Mucosa of rectum (tissue), 2 donors: ENCODE data around the gene ZNRF2.

Experiments
- H3K27ac ChIP-seq, 2 donors: one replicate each; pipeline ENCODE4 v1.7.0; 2013; ENCODE audit warnings: inconsistent platforms in 2 of 2, low read depth in 2 of 2, low read length in 2 of 2
- H3K27me3 ChIP-seq, 2 donors: one replicate each; pipeline ENCODE4 v1.7.0; 2013; ENCODE audit warnings: low read length in 2 of 2; ENCODE audit not compliant: control insufficient read depth in 2 of 2, insufficient read depth in 2 of 2
- H3K36me3 ChIP-seq, 2 donors: one replicate each; pipeline ENCODE4 v1.7.0; 2013; ENCODE audit warnings: low read length in 2 of 2; ENCODE audit not compliant: control insufficient read depth in 2 of 2, insufficient read depth in 2 of 2
- H3K4me1 ChIP-seq, 2 donors: one replicate each; pipeline ENCODE4 v1.7.0; 2013; ENCODE audit warnings: low read length in 2 of 2, mild to moderate bottlenecking in 1 of 2; ENCODE audit not compliant: control insufficient read depth in 2 of 2, insufficient read depth in 2 of 2
- H3K4me3 ChIP-seq, 2 donors: one replicate each; pipeline ENCODE4 v1.7.0; 2013; ENCODE audit warnings: low read length in 2 of 2
- H3K9ac ChIP-seq, 2 donors: one replicate each; pipeline ENCODE4 v1.7.0; 2013; ENCODE audit warnings: low read length in 2 of 2, low read depth in 1 of 2, mild to moderate bottlenecking in 1 of 2
- H3K9me3 ChIP-seq, 2 donors: one replicate each; pipeline ENCODE4 v1.7.0; 2013; ENCODE audit warnings: low read length in 2 of 2; ENCODE audit not compliant: control insufficient read depth in 2 of 2
- donor health status: healthy.
- donor health status: Normal muscosa, but diverticular disease.

ZNRF2 gene

DNA sequence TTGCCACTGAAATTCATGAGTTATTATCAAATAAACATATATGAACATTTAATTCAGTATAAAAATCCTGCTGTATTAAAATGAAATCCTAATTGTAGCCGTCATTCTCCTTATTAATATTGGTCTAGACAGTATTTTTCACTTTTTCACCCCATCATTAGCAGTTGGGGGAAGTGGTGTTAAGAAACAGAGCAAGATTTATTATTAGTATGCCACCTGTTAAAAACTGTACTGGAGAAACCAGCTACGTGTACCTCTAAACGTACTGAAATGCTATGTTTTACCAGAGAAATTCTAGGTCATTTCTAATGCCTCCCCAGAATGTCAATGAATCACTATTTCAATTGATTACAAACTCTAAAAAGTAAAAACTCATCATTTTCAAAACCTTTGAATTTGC, 9.8 kb upstream of the ZNRF2 start:
- Histone ChIP-seq H3K36me3 (no peaks in the 10 kb centered on the region), H3K27me3 (no peaks in the 10 kb centered on the region), H3K9ac (no peak overlapping the region), H3K9me3 (no peaks in the 10 kb centered on the region), H3K4me3 (no peak overlapping the region), H3K27ac (no peak overlapping the region), H3K4me1 (peaks cover 4 to 12% of the 10 kb centered on the region in 2 donors)

GRCh38 chr7:30276203-30276900, 8.0 kb upstream of the ZNRF2 start:
- Histone ChIP-seq H3K27me3 (no peaks in the 10 kb centered on the region), H3K9ac (no peak overlapping the region), H3K4me3 (no peak overlapping the region), H3K27ac (no peak overlapping the region), H3K36me3 (no peaks in the 10 kb centered on the region), H3K9me3 (no peaks in the 10 kb centered on the region), H3K4me1 (peaks cover 5 to 16% of the 10 kb centered on the region in 2 donors)

DNA sequence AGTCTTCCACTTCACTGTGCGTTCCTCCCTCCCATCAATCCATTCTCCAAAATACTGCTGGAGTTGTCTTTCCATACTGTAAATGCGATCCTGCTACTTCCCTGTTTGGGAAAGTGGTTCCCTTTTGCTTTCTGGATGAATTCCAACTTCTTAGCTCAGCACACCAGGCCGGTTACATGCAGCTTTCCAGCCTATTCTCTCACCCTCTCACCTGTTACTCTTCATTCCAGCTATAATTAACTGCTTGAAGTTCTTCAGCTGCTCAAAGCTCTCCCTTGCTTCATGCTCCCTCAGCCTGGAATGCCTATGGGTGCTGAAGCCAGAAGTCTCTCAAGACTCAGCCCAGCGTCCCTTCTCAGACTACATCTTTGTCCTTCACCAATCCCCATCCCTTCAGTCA, 6.0 kb upstream of the ZNRF2 start:
- H3K9ac ChIP-seq = no peak overlapping the region
- H3K27ac ChIP-seq = peak overlapping the region in 1 of 2 donors; percentile 11
- no peaks in the 10 kb centered on the region for H3K9me3 ChIP-seq
- H3K4me1 ChIP-seq = peaks cover 15 to 21% of the 10 kb centered on the region in 2 donors
- no peaks in the 10 kb centered on the region for H3K27me3 ChIP-seq
- no peak overlapping the region for H3K4me3 ChIP-seq
- no peaks in the 10 kb centered on the region for H3K36me3 ChIP-seq

GRCh38 chr7:30278849-30279652, 5.3 kb upstream of the ZNRF2 start:
- H3K9ac ChIP-seq = no peak overlapping the region

GRCh38 chr7:30279653-30279904, 4.8 kb upstream of the ZNRF2 start:
- Histone ChIP-seq H3K4me1 (peaks cover 18 to 26% of the 10 kb centered on the region in 2 donors), H3K36me3 (no peaks in the 10 kb centered on the region), H3K9me3 (no peaks in the 10 kb centered on the region), H3K9ac (no peak overlapping the region), H3K4me3 (no peak overlapping the region), H3K27me3 (no peaks in the 10 kb centered on the region), H3K27ac (no peak overlapping the region)

More at GRCh38 chr7:30278849-30279652, 5.3 kb upstream of the ZNRF2 start:
- Histone ChIP-seq H3K4me1 (peaks cover 17 to 26% of the 10 kb centered on the region in 2 donors), H3K9me3 (no peaks in the 10 kb centered on the region), H3K27ac (no peak overlapping the region), H3K36me3 (no peaks in the 10 kb centered on the region), H3K4me3 (no peak overlapping the region), H3K27me3 (no peaks in the 10 kb centered on the region)

DNA sequence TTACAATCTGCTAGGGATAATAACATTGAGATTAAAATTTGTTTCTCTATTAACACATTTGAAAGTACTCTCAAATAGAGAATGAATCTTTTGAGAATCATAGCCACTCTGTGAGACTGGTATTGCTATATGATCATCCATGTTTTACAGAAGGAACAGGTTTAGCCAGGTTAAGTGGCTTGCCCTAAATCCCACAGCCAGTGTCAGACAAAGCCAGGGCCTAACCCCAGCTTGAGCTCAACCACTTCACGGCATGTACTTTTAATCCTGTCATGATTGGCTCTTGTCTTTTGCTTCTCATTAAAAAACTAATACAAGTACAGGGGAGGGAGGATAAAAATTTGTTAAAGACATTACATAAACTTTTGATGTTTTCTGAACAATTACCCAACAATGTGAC, 3.8 kb upstream of the ZNRF2 start:
- peak overlapping the region in 1 of 2 donors; percentile 85 for H3K27ac ChIP-seq
- H3K4me1 ChIP-seq = peaks cover 18 to 26% of the 10 kb centered on the region in 2 donors
- H3K9ac ChIP-seq = peak overlapping the region in 1 of 2 donors; percentile 16
- H3K4me3 ChIP-seq = no peak overlapping the region
- H3K9me3 ChIP-seq = no peaks in the 10 kb centered on the region
- no peaks in the 10 kb centered on the region for H3K27me3 ChIP-seq
- H3K36me3 ChIP-seq = no peaks in the 10 kb centered on the region

- peak overlapping the region; percentile 85 to 86 for H3K27ac ChIP-seq
Measured at GRCh38 chr7:30281263-30281662, 3.1 kb upstream of the ZNRF2 start.

DNA sequence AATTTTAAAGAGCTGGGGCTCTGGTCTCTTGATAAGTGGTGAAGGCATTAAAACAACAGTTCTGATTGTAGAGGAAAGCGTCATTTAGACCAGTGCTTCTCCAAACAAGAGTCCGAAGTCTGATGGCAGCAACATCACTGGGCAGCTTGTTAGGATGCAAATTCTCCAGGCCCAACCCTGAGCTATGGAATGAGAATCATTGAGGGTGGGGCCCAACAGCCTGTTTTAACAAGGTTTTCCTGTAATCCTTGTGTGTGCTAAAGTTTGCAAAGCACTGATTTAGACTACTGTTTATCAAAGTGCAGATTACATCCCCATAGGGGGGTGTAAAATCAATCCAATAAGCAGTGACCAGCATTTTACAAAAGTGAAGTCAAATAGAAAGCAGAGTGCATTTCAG, 2.6 kb upstream of the ZNRF2 start:
- Histone ChIP-seq H3K9me3 (no peaks in the 10 kb centered on the region), H3K27ac (peak overlapping the region; percentile 85 to 86), H3K4me1 (peaks cover 18 to 26% of the 10 kb centered on the region in 2 donors), H3K9ac (peak overlapping the region; percentile 24 to 48), H3K36me3 (no peaks in the 10 kb centered on the region), H3K27me3 (no peaks in the 10 kb centered on the region), H3K4me3 (peak overlapping the region in 1 of 2 donors; percentile 37)

More at GRCh38 chr7:30281263-30281662, 3.1 kb upstream of the ZNRF2 start:
- H3K9me3 ChIP-seq = no peaks in the 10 kb centered on the region
- H3K9ac ChIP-seq = peak overlapping the region; percentile 16 to 54
- H3K36me3 ChIP-seq = no peaks in the 10 kb centered on the region
- H3K4me3 ChIP-seq = peak overlapping the region in 1 of 2 donors; percentile 28
- peaks cover 18 to 26% of the 10 kb centered on the region in 2 donors for H3K4me1 ChIP-seq
- H3K27me3 ChIP-seq = no peaks in the 10 kb centered on the region

DNA sequence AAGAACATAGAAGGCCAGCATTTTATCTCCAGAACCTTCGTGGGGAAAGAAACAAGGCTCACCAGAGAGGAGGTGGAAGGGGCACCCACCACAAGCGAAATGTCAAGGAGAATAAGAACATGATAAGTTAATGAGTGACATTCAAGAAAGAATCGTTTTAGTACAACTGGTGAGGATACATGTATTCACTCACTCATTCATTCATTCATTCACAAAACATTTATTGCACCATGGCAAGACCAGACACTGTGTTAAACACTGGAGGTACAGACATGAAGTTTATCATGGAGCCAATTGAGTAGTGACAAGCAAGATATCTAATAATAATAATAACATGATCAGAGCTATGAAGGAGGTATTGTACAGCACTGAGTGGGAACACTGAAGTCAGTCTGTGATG, 1.7 kb upstream of the ZNRF2 start:
- Histone ChIP-seq H3K27ac (peak overlapping the region; percentile 85 to 86), H3K36me3 (no peaks in the 10 kb centered on the region), H3K9me3 (no peaks in the 10 kb centered on the region), H3K4me1 (peaks cover 18 to 24% of the 10 kb centered on the region in 2 donors), H3K27me3 (no peaks in the 10 kb centered on the region), H3K9ac (no peak overlapping the region), H3K4me3 (no peak overlapping the region)

GRCh38 chr7:30285067-30285535, 704 bp downstream of the ZNRF2 start:
- peaks cover 17 to 30% of the 10 kb centered on the region in 2 donors for H3K4me1 ChIP-seq
- H3K27ac ChIP-seq = peak overlapping the region; percentile 94 to 97
- peak overlapping the region; percentile 70 to 88 for H3K4me3 ChIP-seq
- no peaks in the 10 kb centered on the region for H3K9me3 ChIP-seq
- peak overlapping the region; percentile 77 to 90 for H3K9ac ChIP-seq
- no peaks in the 10 kb centered on the region for H3K36me3 ChIP-seq
- H3K27me3 ChIP-seq = no peaks in the 10 kb centered on the region
